Heart left ventricle (tissue), 13 donors: ENCODE results near the gene PI3.
"Not testable (repeated sequence)": the region's sequence is repeated elsewhere in the genome, so short reads cannot be mapped to it uniquely, and the experiment has no call there.

Source experiments
- CTCF ChIP-seq, 12 donors: fragments of 200-600 bp; sonication (generic) in 4 of 12; IDR thresholded peaks; one replicate each; pipeline versions ENCODE4 v1.5.0 to v1.8.0; 2018 to 2022; ENCODE audit warnings: antibody characterized with exemption in 12 of 12, mild to moderate bottlenecking in 5 of 12
- POLR2A ChIP-seq, 2 donors: fragments of 450-650 bp; IDR thresholded peaks; one replicate each; pipeline ENCODE4 v1.6.1; 2017; ENCODE audit warnings: antibody characterized with exemption in 2 of 2, mild to moderate bottlenecking in 2 of 2, moderate library complexity in 2 of 2
- donor health status: ischemic (EF 13 %, LVEDD 7.1; RV severe dilation, severe dysfunction).
- donor health status: DM: no; HTN: yes; CAD: no.
- donor health status: DM: no; HTN: no; CAD: no.
- donor health status: ischemic (EF 25% LVEDD 6.9; RV normal size, moderate dysfunction).
- donor health status: ischemic (EF 25% LVEDD 5.7; RV mildly dilated, moderate dysfunction).
- donor health status: ischemic (EF 35%, LVEDD 5.7; RV mildly dilated, moderate dysfunction).
- donor health status: nonischemic (EF 11% LVEDD 7.7; RV severe dilation, severe dysfunction).
- donor health status: DM: yes; HTN: yes; CAD: no.
- donor health status: PGD.
- donor health status: ischemic (EF 29% LVEDD 5.4; RV normal size, mild dysfunction).
- donor health status: nonischemic (EF 23%, LVEDD 6.1; RV moderate dilation, normal function).

DNA sequence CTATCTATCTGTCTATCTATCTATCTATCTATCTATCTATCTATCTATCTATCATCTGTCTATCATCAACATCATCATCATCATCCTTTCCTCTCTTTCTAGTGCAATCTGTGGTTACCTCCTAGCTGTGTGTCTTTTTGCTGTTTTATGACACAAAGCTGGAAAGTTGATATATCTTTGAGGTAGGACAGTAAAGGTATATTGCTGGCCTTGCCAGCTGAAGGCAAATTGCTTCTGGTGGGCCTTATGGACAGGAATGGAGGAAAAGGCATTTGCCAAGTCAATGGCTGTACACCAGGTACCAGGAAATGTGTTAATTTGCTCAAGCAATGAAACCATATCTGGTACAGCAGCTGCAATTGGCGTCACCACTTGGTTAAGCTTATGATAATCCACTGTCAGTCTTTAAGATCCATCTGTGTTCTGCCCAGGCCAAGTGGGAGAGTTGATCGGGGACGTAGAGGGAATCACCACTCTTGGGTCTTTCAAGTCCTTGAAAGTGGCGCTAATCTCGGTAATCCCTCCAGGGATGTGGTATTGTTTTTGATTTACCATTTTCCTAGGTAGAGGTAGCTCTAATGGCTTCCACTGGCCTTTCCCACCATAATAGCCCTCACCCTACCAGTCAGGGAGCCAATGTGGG lies 34.8 kb upstream of the PI3 start:
- not testable (repeated sequence) for TF ChIP-seq CTCF, POLR2A (IDR thresholded peaks at IDR 0.05)
